Transverse colon (tissue), 4 donors: ENCODE results near the gene ZBTB43. TPM values are rescaled to one million over a fixed set of nuclear protein-coding genes. Genes with fewer than 3 reads are reported as not detected.

Experiments
- DNase-seq: peaks from one replicate; pipeline ENCODE4 v3.0.0-alpha.2; 2019
- H3K27ac ChIP-seq, 4 donors: fragments of 200-600 bp; sonication (generic); 2 replicates each; pipeline ENCODE4 v1.5.1; 2016 to 2018; ENCODE audit warnings: inconsistent platforms in 4 of 4
- H3K27me3 ChIP-seq: fragments of 200-600 bp; sonication (generic); 2 replicates; pipeline ENCODE4 v1.5.1; 2017; ENCODE audit warnings: inconsistent platforms
- H3K36me3 ChIP-seq, 4 donors: fragments of 200-600 bp; sonication (generic); 2 replicates each; pipeline ENCODE4 v1.5.1; 2017 to 2019; ENCODE audit warnings: inconsistent platforms in 4 of 4
- H3K4me1 ChIP-seq, 4 donors: fragments of 200-600 bp; sonication (generic); 2 replicates each; pipeline ENCODE4 v1.5.1; 2017 to 2020; ENCODE audit warnings: inconsistent platforms in 4 of 4
- H3K4me3 ChIP-seq, 4 donors: fragments of 200-600 bp; sonication (generic); 1 replicate in 1 of 4; 2 replicates in 3 of 4; pipeline versions ENCODE4 v1.5.1 to v1.6.1; 2017 to 2019; ENCODE audit warnings: inconsistent platforms in 4 of 4
- H3K9me3 ChIP-seq, 2 donors: fragments of 200-600 bp; sonication (generic); 2 replicates each; pipeline ENCODE4 v1.5.1; 2017 to 2019; ENCODE audit warnings: inconsistent platforms in 2 of 2
- EP300 ChIP-seq: sonication (generic); formaldehyde crosslinking; IDR thresholded peaks from one replicate; pipeline ENCODE4 v1.6.1; 2017; ENCODE audit warnings: antibody characterized with exemption, low read depth
- POLR2A ChIP-seq: fragments of 450-650 bp; IDR thresholded peaks from one replicate; pipeline ENCODE4 v1.6.1; 2016; ENCODE audit warnings: antibody characterized with exemption, mild to moderate bottlenecking, moderate library complexity
- POLR2AphosphoS5 ChIP-seq, 3 donors: sonication (generic); formaldehyde crosslinking; IDR thresholded peaks; one replicate each; pipeline ENCODE4 v1.6.1; 2016; ENCODE audit warnings: antibody characterized with exemption in 3 of 3
- WGBS, 2 donors: methylation state at CpG; one replicate each; pipeline ENCODE4 v1.1.5; 2018; ENCODE audit warnings: low coverage in 1 of 2; 5-methylcytosine and 5-hydroxymethylcytosine counted together
- in situ Hi-C, 4 donors: fragments of 200-750 bp; cut with MboI; loops; one replicate each; pipeline versions ENCODE4 v1.15.0 to v1.15.1; 2017; ENCODE audit warnings: low sequenced_read_pairs in 3 of 4, low pct_ligation_motif_present in 1 of 4, low pct_unique_long_range_greater_than_20kb in 1 of 4
- intact Hi-C: fragments of 100-400 bp; cut with DNase I; formaldehyde crosslinking; loops from one replicate; pipeline ENCODE4 v1.15.1; 2023; ENCODE audit warnings: low total_unique reads
- total RNA-seq, 4 donors: library from RNA; depleted of rRNA; stranded (reverse); fragments of >200 nt; gene quantifications; one replicate each; pipeline ENCODE4 v1.1.0, GENCODE V29; 2016
- TF ChIP-seq, protein P1 (sequence below), 5 experiments: fragments of 200-600 bp in 3 of 5; fragments of 450-650 bp in 2 of 5; sonication (generic) in 3 of 5; IDR thresholded peaks; 1 replicate in 2 of 5; 2 replicates in 3 of 5; pipeline ENCODE4 v1.5.1; 2016 to 2017; ENCODE audit warnings: antibody characterized with exemption in 5 of 5, inconsistent platforms in 3 of 5, mild to moderate bottlenecking in 2 of 5, moderate library complexity in 1 of 5

ZBTB43 gene
- total RNA-seq, 4 donors from 2014 or later = 5.0 to 19.5 (median 16.6) TPM

DNA sequence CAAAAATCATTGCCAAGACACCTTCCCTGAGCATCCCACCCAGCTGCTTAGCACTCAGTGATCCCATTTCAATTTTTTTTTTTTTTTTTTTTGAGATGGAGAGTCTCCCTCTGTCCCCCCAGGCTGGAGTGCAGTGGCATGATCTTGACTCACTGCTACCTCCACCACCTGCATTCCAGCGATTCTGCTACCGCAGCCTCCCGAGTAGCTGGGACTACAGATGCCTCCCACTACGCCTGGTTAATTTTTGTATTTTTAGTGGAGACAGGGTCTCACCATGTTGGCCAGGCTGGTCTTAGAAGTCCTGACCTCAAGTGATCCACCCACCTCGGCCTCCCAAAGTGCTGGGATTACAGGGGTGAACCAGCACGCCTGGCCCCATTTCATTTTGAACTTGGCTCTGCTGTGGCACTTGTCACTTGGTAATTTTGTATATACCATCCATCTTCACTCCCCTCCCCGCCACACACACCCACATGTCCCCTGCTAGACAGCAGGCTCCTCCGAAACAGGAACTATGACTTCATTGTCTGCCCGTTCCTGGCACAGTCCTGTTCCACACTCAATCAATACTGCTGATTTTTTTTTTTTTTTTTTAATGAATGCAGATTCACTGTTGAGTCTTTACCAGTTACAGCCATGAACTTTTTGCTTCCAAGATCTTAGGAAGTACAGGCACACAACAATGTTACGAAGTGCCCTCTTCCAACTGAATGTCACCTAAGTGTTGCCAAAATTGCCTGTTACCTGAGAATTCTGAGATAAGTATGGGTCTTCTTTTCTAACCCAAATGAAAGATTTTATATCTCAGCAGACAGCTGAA lies 38.3 kb downstream of the ZBTB43 start:
- in situ Hi-C loops (no loop called here), intact Hi-C loops (no loop called here)
- peaks cover 0 to 2% (median under 1%) of the 10 kb centered on the region in 4 donors for H3K4me1 ChIP-seq
- H3K4me3 ChIP-seq = no peak overlapping the region
- no peak overlapping the region for H3K27ac ChIP-seq
- no peak for DNase-seq
- H3K27me3 ChIP-seq = no peaks in the 10 kb centered on the region
- H3K36me3 ChIP-seq = no peaks in the 10 kb centered on the region
- 80 to 83% methylated on average over 3 to 10 of the region's 10 CpGs for WGBS, 2 donors
- TF ChIP-seq EP300 = no peak
- no peak for TF ChIP-seq POLR2AphosphoS5 (IDR thresholded peaks at IDR 0.05)
- TF ChIP-seq POLR2A = no peak
- TF ChIP-seq, protein P1, sequence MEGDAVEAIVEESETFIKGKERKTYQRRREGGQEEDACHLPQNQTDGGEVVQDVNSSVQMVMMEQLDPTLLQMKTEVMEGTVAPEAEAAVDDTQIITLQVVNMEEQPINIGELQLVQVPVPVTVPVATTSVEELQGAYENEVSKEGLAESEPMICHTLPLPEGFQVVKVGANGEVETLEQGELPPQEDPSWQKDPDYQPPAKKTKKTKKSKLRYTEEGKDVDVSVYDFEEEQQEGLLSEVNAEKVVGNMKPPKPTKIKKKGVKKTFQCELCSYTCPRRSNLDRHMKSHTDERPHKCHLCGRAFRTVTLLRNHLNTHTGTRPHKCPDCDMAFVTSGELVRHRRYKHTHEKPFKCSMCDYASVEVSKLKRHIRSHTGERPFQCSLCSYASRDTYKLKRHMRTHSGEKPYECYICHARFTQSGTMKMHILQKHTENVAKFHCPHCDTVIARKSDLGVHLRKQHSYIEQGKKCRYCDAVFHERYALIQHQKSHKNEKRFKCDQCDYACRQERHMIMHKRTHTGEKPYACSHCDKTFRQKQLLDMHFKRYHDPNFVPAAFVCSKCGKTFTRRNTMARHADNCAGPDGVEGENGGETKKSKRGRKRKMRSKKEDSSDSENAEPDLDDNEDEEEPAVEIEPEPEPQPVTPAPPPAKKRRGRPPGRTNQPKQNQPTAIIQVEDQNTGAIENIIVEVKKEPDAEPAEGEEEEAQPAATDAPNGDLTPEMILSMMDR (IDR thresholded peaks at IDR 0.05) = no peak
- H3K9me3 ChIP-seq = no peaks in the 10 kb centered on the region

DNA sequence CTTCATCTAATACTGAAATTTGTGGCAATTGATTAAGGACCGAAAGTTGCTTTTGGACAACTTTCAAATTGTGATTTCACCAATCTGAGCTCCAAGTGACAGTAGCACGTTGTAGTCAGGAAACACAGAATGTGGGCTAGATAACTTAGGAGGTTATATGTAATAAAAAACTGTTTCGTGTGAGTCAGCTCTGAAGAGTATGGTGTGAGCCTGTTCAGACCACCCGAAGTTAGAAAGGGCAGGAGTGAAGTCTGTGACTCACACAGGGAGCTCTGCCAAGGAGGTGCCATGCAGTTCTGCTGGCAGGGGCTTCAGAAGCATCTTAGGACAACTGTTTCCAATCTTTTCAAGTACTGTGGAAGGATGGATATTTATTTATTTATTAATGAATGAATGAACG lies 39.2 kb downstream of the ZBTB43 start:
- WGBS, 2 donors = 46 to 51% methylated on average over 4 to 5 of the region's 5 CpGs
- Histone ChIP-seq H3K27ac (no peak overlapping the region), H3K4me3 (no peak overlapping the region), H3K27me3 (no peaks in the 10 kb centered on the region), H3K9me3 (no peaks in the 10 kb centered on the region), H3K36me3 (no peaks in the 10 kb centered on the region), H3K4me1 (no peaks in the 10 kb centered on the region)
- intact Hi-C loops (no loop called here), in situ Hi-C loops (no loop called here)
- no peak for DNase-seq
- TF ChIP-seq POLR2AphosphoS5 (IDR thresholded peaks at IDR 0.05) (no peak), EP300 (no peak), POLR2A (no peak)
- TF ChIP-seq, protein P1 (IDR thresholded peaks at IDR 0.05) = no peak

DNA sequence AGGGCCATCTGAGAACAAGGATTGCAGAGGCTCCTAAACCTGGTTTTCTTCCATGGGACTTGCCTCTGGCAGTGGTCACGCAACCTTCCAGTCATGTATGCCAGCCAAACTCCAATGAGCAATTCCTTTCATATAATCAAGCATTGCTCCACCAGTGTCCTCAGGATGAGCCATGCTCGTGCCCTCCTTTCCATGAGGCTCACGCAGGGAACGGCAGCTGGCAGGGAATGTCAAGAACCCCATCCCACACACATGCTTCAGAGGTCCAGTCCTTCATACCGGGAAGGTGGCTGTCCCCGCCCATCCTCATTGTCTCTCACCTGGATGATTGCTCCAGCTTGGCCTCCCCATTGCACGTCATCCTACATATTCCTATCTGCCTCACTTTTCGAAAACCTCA lies 42.2 kb downstream of the ZBTB43 start:
- Histone ChIP-seq H3K36me3 (no peaks in the 10 kb centered on the region), H3K27ac (no peak overlapping the region), H3K4me1 (no peaks in the 10 kb centered on the region), H3K9me3 (no peaks in the 10 kb centered on the region), H3K27me3 (peaks cover 12% of the 10 kb centered on the region), H3K4me3 (no peak overlapping the region)
- WGBS, 2 donors = 95% methylated on average over 8 of the region's 8 CpGs; no CpG with 5 or more reads in 1 of the 2 donors
- in situ Hi-C loops = no loop called here
- intact Hi-C loops = no loop called here
- DNase-seq = no peak
- TF ChIP-seq POLR2AphosphoS5 (IDR thresholded peaks at IDR 0.05) (no peak), EP300 (no peak), POLR2A (no peak)
- TF ChIP-seq, protein P1 (IDR thresholded peaks at IDR 0.05) = no peak

DNA sequence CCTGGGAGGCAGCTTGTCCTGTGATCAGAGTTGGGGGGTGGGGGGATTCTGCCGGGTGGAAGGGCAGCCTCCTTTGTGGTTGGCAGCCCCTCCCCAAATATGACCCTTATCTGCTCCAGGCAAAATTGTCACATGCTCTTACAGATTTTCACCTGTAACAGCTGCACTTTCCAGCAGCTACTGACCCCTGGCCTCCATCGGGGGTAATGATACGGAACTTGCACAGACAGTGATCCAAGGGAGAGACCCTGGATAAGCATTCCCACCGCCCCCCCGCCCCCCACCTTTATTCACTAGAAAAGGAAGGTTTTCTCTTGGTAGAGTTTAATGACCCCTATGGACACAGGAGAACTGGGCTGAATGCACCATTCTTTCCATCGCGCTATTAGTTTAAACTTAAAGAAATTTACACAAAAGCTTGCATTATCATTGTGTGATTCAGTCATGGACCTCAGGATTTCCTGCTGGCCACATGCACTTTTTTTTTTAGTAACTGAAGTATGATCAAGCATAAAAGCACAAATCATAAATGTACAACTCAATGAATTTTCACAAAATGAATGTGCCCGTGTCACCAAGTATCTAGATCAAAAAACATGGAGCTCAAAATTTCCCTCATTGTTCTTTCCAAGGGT lies 44.9 kb downstream of the ZBTB43 start:
- intact Hi-C loops (no loop called here), in situ Hi-C loops (no loop called here)
- Histone ChIP-seq H3K4me3 (no peak overlapping the region), H3K4me1 (no peaks in the 10 kb centered on the region), H3K36me3 (no peaks in the 10 kb centered on the region), H3K9me3 (no peaks in the 10 kb centered on the region), H3K27ac (no peak overlapping the region), H3K27me3 (peaks cover 21% of the 10 kb centered on the region)
- TF ChIP-seq, protein P1 (IDR thresholded peaks at IDR 0.05) = no peak
- TF ChIP-seq POLR2AphosphoS5 (IDR thresholded peaks at IDR 0.05) = no peak
- TF ChIP-seq POLR2A = no peak
- no peak for TF ChIP-seq EP300
- DNase-seq = no peak
- WGBS, 2 donors = 80 to 88% methylated on average over 1 to 8 of the region's 8 CpGs
